ENCODE data around the gene ARSG.

DNA sequence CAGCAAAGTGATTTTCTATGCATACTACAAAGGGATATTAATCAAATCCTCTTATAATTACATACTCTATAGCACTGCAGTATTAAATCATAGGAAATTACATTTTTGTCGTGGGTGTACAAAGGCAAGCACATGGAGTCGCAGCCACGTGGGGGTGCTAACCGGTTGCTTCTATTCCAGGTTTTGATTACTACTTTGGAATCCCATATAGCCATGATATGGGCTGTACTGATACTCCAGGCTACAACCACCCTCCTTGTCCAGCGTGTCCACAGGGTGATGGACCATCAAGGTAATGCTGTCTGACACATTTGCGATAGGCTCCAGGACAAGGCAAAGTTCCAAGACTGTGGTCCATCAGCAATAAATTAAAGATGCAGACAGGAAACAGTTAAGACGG, 60.1 kb downstream of the ARSG start:
- TF ChIP-seq EZH2 (IDR thresholded peaks at IDR 0.05), result no peak
- TF ChIP-seq, protein P1, sequence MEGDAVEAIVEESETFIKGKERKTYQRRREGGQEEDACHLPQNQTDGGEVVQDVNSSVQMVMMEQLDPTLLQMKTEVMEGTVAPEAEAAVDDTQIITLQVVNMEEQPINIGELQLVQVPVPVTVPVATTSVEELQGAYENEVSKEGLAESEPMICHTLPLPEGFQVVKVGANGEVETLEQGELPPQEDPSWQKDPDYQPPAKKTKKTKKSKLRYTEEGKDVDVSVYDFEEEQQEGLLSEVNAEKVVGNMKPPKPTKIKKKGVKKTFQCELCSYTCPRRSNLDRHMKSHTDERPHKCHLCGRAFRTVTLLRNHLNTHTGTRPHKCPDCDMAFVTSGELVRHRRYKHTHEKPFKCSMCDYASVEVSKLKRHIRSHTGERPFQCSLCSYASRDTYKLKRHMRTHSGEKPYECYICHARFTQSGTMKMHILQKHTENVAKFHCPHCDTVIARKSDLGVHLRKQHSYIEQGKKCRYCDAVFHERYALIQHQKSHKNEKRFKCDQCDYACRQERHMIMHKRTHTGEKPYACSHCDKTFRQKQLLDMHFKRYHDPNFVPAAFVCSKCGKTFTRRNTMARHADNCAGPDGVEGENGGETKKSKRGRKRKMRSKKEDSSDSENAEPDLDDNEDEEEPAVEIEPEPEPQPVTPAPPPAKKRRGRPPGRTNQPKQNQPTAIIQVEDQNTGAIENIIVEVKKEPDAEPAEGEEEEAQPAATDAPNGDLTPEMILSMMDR (IDR thresholded peaks at IDR 0.05), result no peak
